Sigmoid colon (tissue), 7 donors: Measurements from ENCODE around the gene TLCD4. TPM values are rescaled to one million over a fixed set of nuclear protein-coding genes. Genes with fewer than 3 reads are reported as not detected.

Experiments used
- DNase-seq: peaks from one replicate; pipeline ENCODE4 v3.0.0-alpha.2; 2019
- H3K27ac ChIP-seq, 4 donors: fragments of 200-600 bp; sonication (generic); one replicate each; pipeline ENCODE4 v1.5.1; 2016 to 2019; ENCODE audit warnings: mild to moderate bottlenecking in 1 of 4
- H3K27me3 ChIP-seq, 3 donors: fragments of 200-600 bp; sonication (generic); one replicate each; pipeline ENCODE4 v1.5.1; 2019; ENCODE audit warnings: mild to moderate bottlenecking in 1 of 3
- H3K36me3 ChIP-seq, 4 donors: fragments of 200-600 bp; sonication (generic); one replicate each; pipeline ENCODE4 v1.5.1; 2016 to 2019
- H3K4me1 ChIP-seq, 4 donors: fragments of 200-600 bp; sonication (generic); one replicate each; pipeline ENCODE4 v1.5.1; 2017 to 2019
- H3K4me3 ChIP-seq, 4 donors: fragments of 200-600 bp; sonication (generic); one replicate each; pipeline ENCODE4 v1.5.1; 2017 to 2019; ENCODE audit warnings: mild to moderate bottlenecking in 2 of 4, moderate library complexity in 1 of 4
- H3K9me3 ChIP-seq, 4 donors: fragments of 200-600 bp in 3 of 4; sonication (generic) in 3 of 4; one replicate each; pipeline versions ENCODE4 v1.5.1 to v1.6.1; 2013 to 2019
- CTCF ChIP-seq, 4 experiments: fragments of 450-650 bp in 3 of 4; fragments of 200-600 bp in 1 of 4; IDR thresholded peaks; one replicate each; pipeline ENCODE4 v1.5.1; 2016 to 2019; ENCODE audit warnings: antibody characterized with exemption in 4 of 4, mild to moderate bottlenecking in 3 of 4, moderate library complexity in 2 of 4
- EP300 ChIP-seq, 4 donors: sonication (generic); formaldehyde crosslinking; IDR thresholded peaks; one replicate each; pipeline ENCODE4 v1.6.1; 2017; ENCODE audit warnings: antibody characterized with exemption in 4 of 4
- POLR2A ChIP-seq, 2 donors: fragments of 450-650 bp; IDR thresholded peaks; one replicate each; pipeline ENCODE4 v1.6.1; 2016; ENCODE audit warnings: antibody characterized with exemption in 2 of 2, mild to moderate bottlenecking in 2 of 2, moderate library complexity in 2 of 2
- POLR2AphosphoS5 ChIP-seq, 4 donors: sonication (generic); formaldehyde crosslinking; IDR thresholded peaks; one replicate each; pipeline ENCODE4 v1.6.1; 2017; ENCODE audit warnings: antibody characterized with exemption in 4 of 4
- WGBS, 2 donors: extraction: QIAGEN DNeasy Blood & Tissue Kit; methylation state at CpG; one replicate each; pipeline ENCODE4 v1.1.7; 2013; 5-methylcytosine and 5-hydroxymethylcytosine counted together
- intact Hi-C: fragments of 100-400 bp; cut with DNase I; formaldehyde crosslinking; loops from one replicate; pipeline ENCODE4 v1.15.1; 2023
- polyA plus RNA-seq, 3 donors: library from polyadenylated mRNA; stranded (reverse); fragments of 200-250 nt; gene quantifications; one replicate each; pipeline ENCODE4 v1.2.3, GENCODE V29; 2013
- total RNA-seq, 4 donors: library from RNA; depleted of rRNA; stranded (reverse); fragments of >200 nt; gene quantifications; one replicate each; pipeline ENCODE4 v1.1.0, GENCODE V29; 2016
- donor health status: healthy with polysubstance abuse.
- donor health status: Bipolar disorder and iron deficiency.
- donor health status: healthy.

The TLCD4 gene
- total and polyA plus RNA-seq, 7 donors, result 10.5 to 29.1 (median 12.1) TPM

- Histone ChIP-seq H3K4me1 (peaks cover 0 to 22% (median 13%) of the 10 kb centered on the region in 4 donors), H3K36me3 (no peaks in the 10 kb centered on the region), H3K9me3 (no peaks in the 10 kb centered on the region), H3K27ac (peak overlapping the region; percentile 73 to 82 (median 80)), H3K4me3 (peak overlapping the region; percentile 68 to 91 (median 88)), H3K27me3 (no peaks in the 10 kb centered on the region)
- intact Hi-C loops, result loop anchor here (1.0 to 5.0 kb wide), 4 partner anchors 32 to 118 kb away; partner anchors contain the start of genes ALG14 and RWDD3
- DNase-seq, result peak; percentile 75
- WGBS, 2 donors, result 2 to 3% methylated on average over 17 of the region's 17 CpGs
- TF ChIP-seq POLR2A (IDR thresholded peaks at IDR 0.05), result no peak
- TF ChIP-seq POLR2AphosphoS5 (IDR thresholded peaks at IDR 0.05), result no peak
- no peak for TF ChIP-seq EP300 (IDR thresholded peaks at IDR 0.05)
- TF ChIP-seq CTCF (IDR thresholded peaks at IDR 0.05), result peak; percentile 55 to 71 (median 62)
These were observed 462 bp upstream of the TLCD4 start for GRCh38 chr1:95116580-95117206.

- no peak for DNase-seq
- H3K4me3 ChIP-seq, result peak overlapping the region; percentile 68 to 91 (median 88)
- no peaks in the 10 kb centered on the region for H3K27me3 ChIP-seq
- TF ChIP-seq POLR2A (IDR thresholded peaks at IDR 0.05) (no peak), EP300 (IDR thresholded peaks at IDR 0.05) (no peak), CTCF (IDR thresholded peaks at IDR 0.05) (no peak), POLR2AphosphoS5 (IDR thresholded peaks at IDR 0.05) (no peak)
- no peaks in the 10 kb centered on the region for H3K9me3 ChIP-seq
- peak overlapping the region; percentile 73 to 82 (median 80) for H3K27ac ChIP-seq
- intact Hi-C loops, result loop anchor here (5.0 kb wide), 1 partner anchor 59 kb away; no protein-coding TSS in a partner anchor
- H3K36me3 ChIP-seq, result no peaks in the 10 kb centered on the region
- 7 to 22% methylated on average over 10 of the region's 10 CpGs for WGBS, 2 donors
- H3K4me1 ChIP-seq, result peaks cover 0 to 22% (median 13%) of the 10 kb centered on the region in 4 donors
These were observed 928 bp downstream of the TLCD4 start for GRCh38 chr1:95118067-95118499.

DNA sequence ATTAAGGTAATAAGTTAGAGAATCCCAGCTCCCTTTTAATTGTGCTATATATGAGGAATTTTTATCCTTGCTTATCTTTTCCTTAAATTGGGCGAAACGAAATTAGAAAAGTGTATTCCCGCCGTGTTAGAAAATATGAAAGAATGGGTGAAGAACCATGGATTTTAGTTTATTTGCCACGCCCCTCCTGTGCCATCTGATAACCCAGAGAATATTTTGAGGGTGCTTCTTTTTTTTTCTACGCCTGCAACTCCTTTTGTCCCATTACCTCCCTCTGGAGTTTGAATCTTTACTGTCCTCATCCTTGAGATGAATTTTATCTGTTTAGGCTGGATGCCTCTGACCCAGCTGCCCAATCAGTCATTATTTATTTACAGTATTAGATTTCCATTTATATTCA is 1.6 kb downstream of the TLCD4 start:
- intact Hi-C loops, result loop anchor here (5.0 kb wide), 1 partner anchor 59 kb away; no protein-coding TSS in a partner anchor
- H3K27ac ChIP-seq, result no peak overlapping the region
- no peaks in the 10 kb centered on the region for H3K36me3 ChIP-seq
- H3K9me3 ChIP-seq, result no peaks in the 10 kb centered on the region
- peaks cover 0 to 22% (median 13%) of the 10 kb centered on the region in 4 donors for H3K4me1 ChIP-seq
- H3K4me3 ChIP-seq, result no peak overlapping the region
- 88 to 95% methylated on average over 6 of the region's 6 CpGs for WGBS, 2 donors
- no peak for TF ChIP-seq EP300 (IDR thresholded peaks at IDR 0.05)
- no peak for TF ChIP-seq POLR2A (IDR thresholded peaks at IDR 0.05)
- TF ChIP-seq CTCF (IDR thresholded peaks at IDR 0.05), result no peak
- TF ChIP-seq POLR2AphosphoS5 (IDR thresholded peaks at IDR 0.05), result no peak
- no peak for DNase-seq
- no peaks in the 10 kb centered on the region for H3K27me3 ChIP-seq

DNA sequence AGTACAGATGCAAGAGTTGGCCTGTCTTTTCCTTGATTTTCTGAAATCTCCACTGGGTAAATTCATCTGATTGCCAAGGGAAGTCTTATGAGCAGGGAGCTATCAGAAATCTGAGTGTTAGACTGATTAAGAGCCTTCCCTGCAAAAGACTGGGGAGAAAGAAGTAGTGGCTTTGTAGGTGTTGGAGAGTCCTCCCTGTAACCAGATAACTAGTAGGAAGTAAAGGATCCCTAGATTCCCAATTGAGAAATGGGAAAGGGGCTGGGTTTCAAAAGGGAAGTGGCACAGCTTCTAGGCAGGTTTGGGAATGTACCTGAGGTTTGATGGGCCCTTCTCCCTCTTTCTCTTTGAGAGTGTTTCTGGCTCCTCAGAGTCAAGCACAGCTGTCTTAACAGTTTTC is 2.1 kb downstream of the TLCD4 start:
- intact Hi-C loops, result loop anchor here (5.0 kb wide), 1 partner anchor 58 kb away; no protein-coding TSS in a partner anchor

More for the DNA sequence above, 2.1 kb downstream of the TLCD4 start:
- H3K9me3 ChIP-seq, result no peaks in the 10 kb centered on the region
- no peak for DNase-seq
- H3K36me3 ChIP-seq, result no peaks in the 10 kb centered on the region
- no peak for TF ChIP-seq POLR2AphosphoS5 (IDR thresholded peaks at IDR 0.05)
- TF ChIP-seq POLR2A (IDR thresholded peaks at IDR 0.05), result no peak
- TF ChIP-seq CTCF (IDR thresholded peaks at IDR 0.05), result no peak
- TF ChIP-seq EP300 (IDR thresholded peaks at IDR 0.05), result no peak
- no peaks in the 10 kb centered on the region for H3K27me3 ChIP-seq
- H3K27ac ChIP-seq, result no peak overlapping the region
- H3K4me1 ChIP-seq, result peaks cover 0 to 22% (median 13%) of the 10 kb centered on the region in 4 donors
- H3K4me3 ChIP-seq, result no peak overlapping the region
